ENCODE data around the gene HDAC7. TPM values are rescaled to one million over a fixed set of nuclear protein-coding genes. Genes with fewer than 3 reads are reported as not detected.

HDAC7 gene
- polyA plus RNA-seq, 4 donors = 74.5 to 93.2 (median 80.1) TPM

- no peak for DNase-seq (ENCODE audit: low read depth in 4 of 4, low spot score in 3 of 4)
Observed at GRCh38 chr12:47750916-47751470, 68.7 kb downstream of the HDAC7 start.

- no peak for DNase-seq (ENCODE audit: low read depth in 4 of 4, low spot score in 3 of 4)
Observed at GRCh38 chr12:47750229-47750798, 69.4 kb downstream of the HDAC7 start.

GRCh38 chr12:47748899-47749298, 70.8 kb downstream of the HDAC7 start:
- no peak for DNase-seq (ENCODE audit: low read depth in 4 of 4, low spot score in 3 of 4)

GRCh38 chr12:47748507-47748828, 71.2 kb downstream of the HDAC7 start:
- DNase-seq (ENCODE audit: low read depth in 4 of 4, low spot score in 3 of 4) = no peak

- no peak for DNase-seq (ENCODE audit: low read depth in 4 of 4, low spot score in 3 of 4)
Observed at GRCh38 chr12:47747596-47748506, 71.9 kb downstream of the HDAC7 start.

- no peak for DNase-seq (ENCODE audit: low read depth in 4 of 4, low spot score in 3 of 4)
Observed at GRCh38 chr12:47747126-47747525, 72.6 kb downstream of the HDAC7 start.

- no peak for DNase-seq (ENCODE audit: low read depth in 4 of 4, low spot score in 3 of 4)
Observed at GRCh38 chr12:47746523-47746922, 73.2 kb downstream of the HDAC7 start.

GRCh38 chr12:47746073-47746472, 73.6 kb downstream of the HDAC7 start:
- DNase-seq (ENCODE audit: low read depth in 4 of 4, low spot score in 3 of 4) = no peak

- DNase-seq (ENCODE audit: low read depth in 4 of 4, low spot score in 3 of 4) = no peak
Observed at GRCh38 chr12:47745485-47746041, 74.1 kb downstream of the HDAC7 start.

GRCh38 chr12:47744778-47745436, 74.8 kb downstream of the HDAC7 start:
- DNase-seq (ENCODE audit: low read depth in 4 of 4, low spot score in 3 of 4) = no peak

- DNase-seq (ENCODE audit: low read depth in 4 of 4, low spot score in 3 of 4) = no peak
Observed at GRCh38 chr12:47744005-47744651, 75.6 kb downstream of the HDAC7 start.

GRCh38 chr12:47743311-47743860, 76.3 kb downstream of the HDAC7 start:
- DNase-seq (ENCODE audit: low read depth in 4 of 4, low spot score in 3 of 4) = no peak

GRCh38 chr12:47742253-47742825, 77.4 kb downstream of the HDAC7 start:
- no peak for DNase-seq (ENCODE audit: low read depth in 4 of 4, low spot score in 3 of 4)

- no peak for DNase-seq (ENCODE audit: low read depth in 4 of 4, low spot score in 3 of 4)
Observed at GRCh38 chr12:47741340-47741703, 78.4 kb downstream of the HDAC7 start.

- no peak for DNase-seq (ENCODE audit: low read depth in 4 of 4, low spot score in 3 of 4)
Observed at GRCh38 chr12:47740606-47741339, 78.9 kb downstream of the HDAC7 start.

- no peak for DNase-seq (ENCODE audit: low read depth in 4 of 4, low spot score in 3 of 4)
Observed at GRCh38 chr12:47739979-47740378, 79.7 kb downstream of the HDAC7 start.

- no peak for DNase-seq (ENCODE audit: low read depth in 4 of 4, low spot score in 3 of 4)
Observed at GRCh38 chr12:47739297-47739696, 80.4 kb downstream of the HDAC7 start.

GRCh38 chr12:47737936-47738594, 81.6 kb downstream of the HDAC7 start:
- no peak for DNase-seq (ENCODE audit: low read depth in 4 of 4, low spot score in 3 of 4)
